Natural killer cell (primary cell): ENCODE measurements around the gene ZNF367. TPM values are rescaled to one million over a fixed set of nuclear protein-coding genes. Genes with fewer than 3 reads are reported as not detected.

Experiments used
- ATAC-seq, 3 donors: fragments of 150-1000 bp in 2 of 3; fragments of 200-7000 bp in 1 of 3; cut with Tn5 transposase; 1 replicate in 1 of 3; 2 replicates in 2 of 3; pipeline ENCODE4 v1.10.0; 2021; ENCODE audit warnings: mild to moderate bottlenecking in 2 of 3, moderate library complexity in 2 of 3
- DNase-seq, 2 donors: peaks; one replicate each; pipeline versions ENCODE4 v3.0.0 to v3.0.0-alpha.2; 2013 to 2021; ENCODE audit warnings: mixed read lengths in 1 of 2
- H3K27ac ChIP-seq: one replicate; pipeline ENCODE4 v1.5.1; 2013; ENCODE audit warnings: mild to moderate bottlenecking, low read length
- H3K27me3 ChIP-seq: one replicate; pipeline ENCODE4 v1.6.1; 2013; ENCODE audit warnings: low read length; ENCODE audit not compliant: control insufficient read depth, insufficient read depth
- H3K36me3 ChIP-seq: one replicate; pipeline ENCODE4 v1.6.1; 2013; ENCODE audit warnings: low read length; ENCODE audit not compliant: control insufficient read depth, insufficient read depth
- H3K4me1 ChIP-seq: one replicate; pipeline ENCODE4 v1.6.1; 2013; ENCODE audit warnings: low read length; ENCODE audit not compliant: control insufficient read depth, insufficient read depth
- H3K4me3 ChIP-seq: one replicate; pipeline ENCODE4 v1.5.1; 2013; ENCODE audit warnings: low read length
- H3K9me3 ChIP-seq: one replicate; pipeline ENCODE4 v1.6.1; 2013; ENCODE audit warnings: low read length; ENCODE audit not compliant: control insufficient read depth, insufficient read depth
- H3K27ac Mint-ChIP-seq, 2 donors: one replicate each; pipeline ENCODE4 v1.8.0; 2022; ENCODE audit warnings: mild to moderate bottlenecking in 2 of 2, mixed read lengths in 2 of 2, moderate library complexity in 1 of 2
- H3K27me3 Mint-ChIP-seq, 2 donors: one replicate each; pipeline ENCODE4 v1.8.0; 2022; ENCODE audit warnings: low read depth in 2 of 2, mixed read lengths in 2 of 2
- H3K36me3 Mint-ChIP-seq: one replicate; pipeline ENCODE4 v1.8.0; 2022; ENCODE audit warnings: mixed read lengths
- H3K4me1 Mint-ChIP-seq, 2 donors: one replicate each; pipeline ENCODE4 v1.8.0; 2022; ENCODE audit warnings: mixed read lengths in 2 of 2
- H3K4me3 Mint-ChIP-seq: one replicate; pipeline ENCODE4 v1.8.0; 2022; ENCODE audit warnings: mild to moderate bottlenecking, moderate library complexity, mixed read lengths
- H3K9me3 Mint-ChIP-seq, 2 donors: one replicate each; pipeline ENCODE4 v1.8.0; 2022; ENCODE audit warnings: mixed read lengths in 2 of 2
- WGBS: methylation state at CpG from one replicate; pipeline ENCODE4 v1.1.7; 2013; ENCODE audit warnings: missing lambda C conversion rate; ENCODE audit not compliant: insufficient coverage; 5-methylcytosine and 5-hydroxymethylcytosine counted together
- intact Hi-C: fragments of 100-400 bp; cut with micrococcal nuclease; formaldehyde crosslinking; loops from one replicate; pipeline ENCODE4 v1.14.2; 2022
- total RNA-seq, 4 donors: library from RNA; stranded (reverse); fragments of 120-200 nt in 1 of 4; gene quantifications; one replicate each; pipeline versions ENCODE4 v1.2.3 to v1.2.4, GENCODE V29; 2013 to 2022
- TF ChIP-seq, protein P1 (sequence below): fragments of 200-600 bp; IDR thresholded peaks from one replicate; pipeline ENCODE4 v1.8.0; 2022; ENCODE audit warnings: antibody characterized with exemption

ZNF367 gene
- total RNA-seq, 3 donors from 2014 or later (not counting 1 experiment from before 2014, with no cell fraction given) = 4.4 to 6.2 (median 4.5) TPM

DNA sequence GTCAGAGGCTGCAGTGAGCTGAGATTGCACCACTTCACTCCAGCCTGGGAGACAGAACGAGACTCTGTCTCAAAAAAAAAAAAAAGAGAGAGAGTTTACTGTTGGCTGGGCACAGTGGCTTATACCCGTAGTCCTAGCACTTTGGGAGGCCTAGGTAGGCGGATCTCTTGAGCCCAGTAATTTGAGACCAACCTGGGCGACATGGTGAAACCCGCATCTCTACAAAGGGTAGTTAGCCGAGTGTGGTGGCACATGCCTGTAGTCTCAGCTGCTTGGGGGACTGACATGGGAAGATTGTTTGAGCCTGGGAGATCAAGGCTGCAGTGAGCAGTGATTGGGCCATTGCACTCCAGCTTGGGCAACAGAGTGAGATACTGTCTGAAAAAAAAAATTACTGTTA, 44.4 kb upstream of the ZNF367 start:
- H3K4me3 ChIP-seq = no peak overlapping the region
- no peak for DNase-seq
- H3K4me1 Mint-ChIP-seq = no peaks in the 10 kb centered on the region
- no peaks in the 10 kb centered on the region for H3K4me1 ChIP-seq
- peaks cover 6% of the 10 kb centered on the region for H3K36me3 Mint-ChIP-seq
- H3K27me3 ChIP-seq = no peaks in the 10 kb centered on the region
- no peaks in the 10 kb centered on the region for H3K9me3 Mint-ChIP-seq
- no peak for ATAC-seq
- H3K27ac ChIP-seq = no peak overlapping the region
- H3K36me3 ChIP-seq = no peaks in the 10 kb centered on the region
- no peaks in the 10 kb centered on the region for H3K9me3 ChIP-seq
- WGBS = 94% methylated on average over 6 of the region's 6 CpGs
- H3K27me3 Mint-ChIP-seq = no peaks in the 10 kb centered on the region
- no peak overlapping the region for H3K4me3 Mint-ChIP-seq
- no peak overlapping the region for H3K27ac Mint-ChIP-seq
- intact Hi-C loops = no loop called here
- TF ChIP-seq, protein P1, sequence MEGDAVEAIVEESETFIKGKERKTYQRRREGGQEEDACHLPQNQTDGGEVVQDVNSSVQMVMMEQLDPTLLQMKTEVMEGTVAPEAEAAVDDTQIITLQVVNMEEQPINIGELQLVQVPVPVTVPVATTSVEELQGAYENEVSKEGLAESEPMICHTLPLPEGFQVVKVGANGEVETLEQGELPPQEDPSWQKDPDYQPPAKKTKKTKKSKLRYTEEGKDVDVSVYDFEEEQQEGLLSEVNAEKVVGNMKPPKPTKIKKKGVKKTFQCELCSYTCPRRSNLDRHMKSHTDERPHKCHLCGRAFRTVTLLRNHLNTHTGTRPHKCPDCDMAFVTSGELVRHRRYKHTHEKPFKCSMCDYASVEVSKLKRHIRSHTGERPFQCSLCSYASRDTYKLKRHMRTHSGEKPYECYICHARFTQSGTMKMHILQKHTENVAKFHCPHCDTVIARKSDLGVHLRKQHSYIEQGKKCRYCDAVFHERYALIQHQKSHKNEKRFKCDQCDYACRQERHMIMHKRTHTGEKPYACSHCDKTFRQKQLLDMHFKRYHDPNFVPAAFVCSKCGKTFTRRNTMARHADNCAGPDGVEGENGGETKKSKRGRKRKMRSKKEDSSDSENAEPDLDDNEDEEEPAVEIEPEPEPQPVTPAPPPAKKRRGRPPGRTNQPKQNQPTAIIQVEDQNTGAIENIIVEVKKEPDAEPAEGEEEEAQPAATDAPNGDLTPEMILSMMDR = no peak

DNA sequence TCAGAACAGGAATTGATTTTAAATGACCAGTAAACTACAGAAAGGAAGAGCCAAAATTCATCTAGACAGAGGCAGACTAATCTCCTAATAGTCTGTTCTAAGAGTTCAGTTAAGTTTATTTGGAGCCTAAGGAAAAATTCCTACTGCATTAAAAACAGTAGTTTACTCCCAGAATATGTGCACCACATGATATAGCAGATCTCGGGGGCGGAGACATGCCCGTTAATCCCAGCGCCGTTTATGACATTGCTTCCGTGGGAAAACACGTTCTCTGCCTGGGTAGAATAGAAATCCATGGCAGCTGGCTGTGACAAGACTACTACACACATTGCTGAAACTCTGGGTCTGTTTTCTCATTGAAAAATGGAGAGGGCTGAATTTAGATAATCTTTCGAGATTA, 43.2 kb upstream of the ZNF367 start:
- intact Hi-C loops = no loop called here
- H3K4me1 Mint-ChIP-seq = no peaks in the 10 kb centered on the region
- DNase-seq = no peak
- no peak overlapping the region for H3K4me3 Mint-ChIP-seq
- TF ChIP-seq, protein P1 = no peak
- no peak overlapping the region for H3K27ac Mint-ChIP-seq
- 98% methylated on average over 7 of the region's 8 CpGs for WGBS
- no peaks in the 10 kb centered on the region for H3K27me3 ChIP-seq
- H3K27ac ChIP-seq = no peak overlapping the region
- H3K36me3 Mint-ChIP-seq = peaks cover 6% of the 10 kb centered on the region
- H3K36me3 ChIP-seq = no peaks in the 10 kb centered on the region
- H3K9me3 Mint-ChIP-seq = no peaks in the 10 kb centered on the region
- H3K4me3 ChIP-seq = no peak overlapping the region
- ATAC-seq = no peak
- H3K27me3 Mint-ChIP-seq = no peaks in the 10 kb centered on the region
- no peaks in the 10 kb centered on the region for H3K9me3 ChIP-seq
- H3K4me1 ChIP-seq = no peaks in the 10 kb centered on the region

DNA sequence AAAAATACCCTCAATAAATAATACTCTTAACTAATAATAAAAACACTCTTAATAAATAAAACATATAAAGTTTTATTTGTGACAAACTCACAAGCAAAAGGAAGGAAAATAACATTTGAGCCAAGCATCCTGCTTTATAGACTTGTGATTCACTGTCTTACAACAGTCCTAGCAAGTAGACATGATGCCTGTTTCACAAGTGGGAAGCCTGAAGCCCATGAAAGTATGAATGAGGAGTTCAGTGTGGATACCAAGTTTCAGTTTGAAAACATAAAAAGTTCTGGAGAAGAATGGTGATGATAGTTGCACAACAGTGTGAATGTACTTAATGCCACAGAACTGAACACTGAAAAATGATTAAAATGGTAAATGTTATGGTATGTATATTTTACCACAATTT, 42.7 kb upstream of the ZNF367 start:
- H3K36me3 Mint-ChIP-seq = peaks cover 6% of the 10 kb centered on the region
- no peak overlapping the region for H3K27ac Mint-ChIP-seq

DNA sequence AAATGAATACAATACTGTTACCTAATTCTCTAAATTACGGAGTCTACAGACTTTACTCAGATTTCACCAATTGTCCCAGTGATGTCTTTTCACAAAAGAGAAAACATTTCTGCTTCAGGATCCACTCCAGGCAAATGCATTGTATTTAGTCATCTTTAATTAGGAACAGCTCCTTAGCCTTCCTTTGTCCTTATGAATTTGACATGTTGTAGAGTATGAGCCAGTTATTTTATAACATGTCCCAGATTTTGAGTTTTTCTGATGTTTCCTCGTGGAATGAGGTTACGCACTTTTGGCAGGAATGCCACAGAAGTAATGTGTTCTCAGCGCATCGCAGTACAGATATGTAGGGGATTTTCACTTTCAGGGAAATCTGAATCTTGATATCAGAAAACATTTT, 42.3 kb upstream of the ZNF367 start:
- ATAC-seq = no peak
- Histone ChIP-seq H3K27me3 (no peaks in the 10 kb centered on the region), H3K36me3 (no peaks in the 10 kb centered on the region), H3K4me3 (no peak overlapping the region), H3K9me3 (no peaks in the 10 kb centered on the region), H3K27ac (no peak overlapping the region), H3K4me1 (no peaks in the 10 kb centered on the region)
- Mint-ChIP-seq H3K27ac (no peak overlapping the region), H3K27me3 (no peaks in the 10 kb centered on the region), H3K4me1 (no peaks in the 10 kb centered on the region), H3K4me3 (no peak overlapping the region), H3K36me3 (peaks cover 6% of the 10 kb centered on the region), H3K9me3 (no peaks in the 10 kb centered on the region)
- intact Hi-C loops = no loop called here
- DNase-seq = no peak
- TF ChIP-seq, protein P1 = no peak
- WGBS = 91% methylated on average over 5 of the region's 5 CpGs

More for the DNA sequence above, 42.7 kb upstream of the ZNF367 start:
- no peaks in the 10 kb centered on the region for H3K27me3 ChIP-seq
- no peaks in the 10 kb centered on the region for H3K4me1 ChIP-seq
- DNase-seq = no peak
- Mint-ChIP-seq H3K9me3 (no peaks in the 10 kb centered on the region), H3K27me3 (no peaks in the 10 kb centered on the region), H3K4me3 (no peak overlapping the region), H3K4me1 (no peaks in the 10 kb centered on the region)
- no peaks in the 10 kb centered on the region for H3K9me3 ChIP-seq
- TF ChIP-seq, protein P1 = no peak
- intact Hi-C loops = no loop called here
- no peak overlapping the region for H3K4me3 ChIP-seq
- ATAC-seq = no peak
- no peak overlapping the region for H3K27ac ChIP-seq
- H3K36me3 ChIP-seq = no peaks in the 10 kb centered on the region
